H1 (cell line): ENCODE data around the gene CMTR1. TPM values are rescaled to one million over a fixed set of nuclear protein-coding genes. Genes with fewer than 3 reads are reported as not detected.
A peak's percentile ranks its signal among the peaks of the same experiment; 100 is the strongest.

Experiments used
- ATF3 ChIP-seq: IDR thresholded peaks from 2 replicates; pipeline ENCODE4 v1.6.1; 2011; ENCODE audit warnings: low read depth, mild to moderate bottlenecking, low read length; ENCODE audit not compliant: insufficient read depth
- BRCA1 ChIP-seq: IDR thresholded peaks from 2 replicates; pipeline ENCODE4 v1.6.1; 2012; ENCODE audit warnings: low read depth, low read length, improper control_type of control experiment
- CHD2 ChIP-seq: IDR thresholded peaks from 2 replicates; pipeline ENCODE4 v1.6.1; 2012; ENCODE audit warnings: low read length, improper control_type of control experiment
- E2F6 ChIP-seq: IDR thresholded peaks from 2 replicates; pipeline ENCODE4 v1.6.1; 2012; ENCODE audit warnings: inconsistent platforms
- FOSL1 ChIP-seq: IDR thresholded peaks from 2 replicates; pipeline ENCODE4 v1.6.1; 2011; ENCODE audit warnings: mild to moderate bottlenecking, low read depth, low read length, moderate library complexity; ENCODE audit not compliant: insufficient read depth
- GABPA ChIP-seq: IDR thresholded peaks from 2 replicates; pipeline ENCODE4 v1.6.1; 2011; ENCODE audit warnings: mild to moderate bottlenecking, low read length, moderate library complexity, borderline replicate concordance; ENCODE audit not compliant: insufficient read depth
- HDAC2 ChIP-seq, 2 experiments: fragments of 300-600 bp in 1 of 2; sonication (generic) in 1 of 2; IDR thresholded peaks; 2 replicates each; pipeline ENCODE4 v1.6.1; 2011 to 2012; ENCODE audit warnings: low read depth in 2 of 2, low read length in 2 of 2, mild to moderate bottlenecking in 2 of 2, moderate library complexity in 2 of 2, borderline replicate concordance in 1 of 2, inconsistent platforms in 1 of 2
- JUN ChIP-seq: IDR thresholded peaks from 2 replicates; pipeline ENCODE4 v1.6.1; 2011; ENCODE audit warnings: low read depth, mild to moderate bottlenecking, improper control_type of control experiment, low read length
- MAFK ChIP-seq: IDR thresholded peaks from 2 replicates; pipeline ENCODE4 v1.6.1; 2012; ENCODE audit warnings: low read depth, mild to moderate bottlenecking, improper control_type of control experiment, low read length
- RBBP5 ChIP-seq: IDR thresholded peaks from 2 replicates; pipeline ENCODE4 v1.7.1; 2012; ENCODE audit warnings: low read depth, mild to moderate bottlenecking, inconsistent platforms, low read length, moderate library complexity, borderline replicate concordance
- polyA plus RNA-seq, 7 experiments: library from polyadenylated mRNA; depleted of rRNA in 3 of 7; stranded (reverse) in 5 of 7; unstranded in 2 of 7; fragments of >200 nt in 5 of 7; fragments of 200-250 nt in 2 of 7; gene quantifications; 1 replicate in 5 of 7; 2 replicates in 1 of 7; 4 replicates in 1 of 7; pipeline versions ENCODE4 v1.2.1 to v1.2.3, GENCODE V29; 2011 to 2013; ENCODE audit warnings: missing spikeins in 2 of 7, mixed read lengths in 2 of 7
- total RNA-seq: library from RNA; stranded (reverse); fragmentation: NEBNext Ultra II Directional; extraction: Animal tissue kit (Norgen Biotek cat#: 25700); gene quantifications from 2 replicates; pipeline ENCODE4 v1.2.1, GENCODE V29; 2021

CMTR1 gene
- total and polyA plus RNA-seq, 2 of the 8 experiments (the other 6 are each of a cell fraction or from before 2014, with no cell fraction given) = 15.2 to 33.1 TPM

- no peak for TF ChIP-seq GABPA
- no peak for TF ChIP-seq JUN
- 0 out of 2 replicates have a peak, but pooled peaks have one; percentile 62 for TF ChIP-seq CHD2
- TF ChIP-seq FOSL1 = no peak
- TF ChIP-seq BRCA1 = no peak
- TF ChIP-seq RBBP5 = no peak
- no peak for TF ChIP-seq HDAC2 (IDR thresholded peaks at IDR 0.05; ENCODE audit: borderline replicate concordance in 1 of 2, low read depth in 2 of 2, low read length in 2 of 2)
- TF ChIP-seq MAFK = no peak
- TF ChIP-seq ATF3 = peak; percentile 56
- TF ChIP-seq E2F6 = peak; percentile 95
These were observed 66.6 kb downstream of the CMTR1 start, which contains the start of gene CCDC167 (continued) for GRCh38 chr6:37499433-37500293.
